SKM-1 treated with dmso at 0.1 percent for 144 hours (cell line): ENCODE measurements around the gene TMEM245.
"Not testable (repeated sequence)": the region's sequence is repeated elsewhere in the genome, so short reads cannot be mapped to it uniquely, and the experiment has no call there.

Source experiments
- DNase-seq: peaks from one replicate; lab custom pipeline; 2025; ENCODE audit not compliant: unreplicated experiment; lab: John Stamatoyannopoulos, UW

TMEM245 gene

GRCh38 chr9:109003116-109003515 lies 116.6 kb downstream of the TMEM245 start:
- no peak for DNase-seq

GRCh38 chr9:109002141-109002540 lies 117.6 kb downstream of the TMEM245 start:
- no peak for DNase-seq

- no peak for DNase-seq
These were observed 118.5 kb downstream of the TMEM245 start for GRCh38 chr9:109001275-109001676.

- no peak for DNase-seq
These were observed 122.6 kb downstream of the TMEM245 start for GRCh38 chr9:108997112-108997511.

GRCh38 chr9:108996643-108997042 lies 123.1 kb downstream of the TMEM245 start:
- no peak for DNase-seq

- peak; percentile 15 for DNase-seq
These were observed 125.1 kb downstream of the TMEM245 start for GRCh38 chr9:108994695-108995094.

- DNase-seq: no peak
These were observed 128.3 kb downstream of the TMEM245 start for GRCh38 chr9:108991479-108991878.

GRCh38 chr9:108983885-108984284 lies 135.9 kb downstream of the TMEM245 start:
- no peak for DNase-seq

GRCh38 chr9:108980893-108981292 lies 138.9 kb downstream of the TMEM245 start:
- no peak for DNase-seq

- DNase-seq: no peak
These were observed 141.5 kb downstream of the TMEM245 start for GRCh38 chr9:108978205-108978604.

GRCh38 chr9:108973895-108974294 lies 145.9 kb downstream of the TMEM245 start:
- DNase-seq: no peak

GRCh38 chr9:108972626-108973209 lies 147.0 kb downstream of the TMEM245 start:
- no peak for DNase-seq

- DNase-seq: no peak
These were observed 147.6 kb downstream of the TMEM245 start for GRCh38 chr9:108972186-108972585.

GRCh38 chr9:108971392-108971791 lies 148.4 kb downstream of the TMEM245 start:
- DNase-seq: not testable (repeated sequence)

- DNase-seq: no peak
These were observed 151.8 kb downstream of the TMEM245 start for GRCh38 chr9:108967916-108968315.
